D341Med (cell line): ENCODE data around the gene CEACAM21.
A peak's percentile ranks its signal among the peaks of the same experiment; 100 is the strongest.
"Not testable (repeated sequence)": the region's sequence is repeated elsewhere in the genome, so short reads cannot be mapped to it uniquely, and the experiment has no call there.

Source experiments
- DNase-seq: peaks from one replicate; pipeline ENCODE4 v3.0.0; 2012; ENCODE audit warnings: low spot score

CEACAM21 gene

DNA sequence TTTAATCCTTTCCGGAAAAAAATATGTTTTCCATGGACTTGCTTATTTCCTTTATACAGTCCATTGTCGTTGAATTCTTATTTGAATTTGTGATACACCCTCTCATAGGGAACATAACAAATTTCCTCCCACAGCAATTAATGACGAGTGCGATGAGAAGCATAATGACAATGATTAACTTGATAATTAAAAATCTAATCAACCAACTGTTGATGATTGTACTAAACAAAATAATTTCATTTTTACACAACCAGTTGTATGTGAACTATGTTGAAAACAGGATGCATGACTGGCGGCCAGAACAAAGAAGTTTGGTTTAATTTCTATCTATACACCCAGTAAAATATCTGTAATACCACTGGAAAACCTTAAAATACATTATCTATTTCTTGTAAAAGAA, 26.1 kb upstream of the CEACAM21 start:
- no peak for DNase-seq

- no peak for DNase-seq
Observed at GRCh38 chr19:41551212-41551610, 24.8 kb upstream of the CEACAM21 start.

DNA sequence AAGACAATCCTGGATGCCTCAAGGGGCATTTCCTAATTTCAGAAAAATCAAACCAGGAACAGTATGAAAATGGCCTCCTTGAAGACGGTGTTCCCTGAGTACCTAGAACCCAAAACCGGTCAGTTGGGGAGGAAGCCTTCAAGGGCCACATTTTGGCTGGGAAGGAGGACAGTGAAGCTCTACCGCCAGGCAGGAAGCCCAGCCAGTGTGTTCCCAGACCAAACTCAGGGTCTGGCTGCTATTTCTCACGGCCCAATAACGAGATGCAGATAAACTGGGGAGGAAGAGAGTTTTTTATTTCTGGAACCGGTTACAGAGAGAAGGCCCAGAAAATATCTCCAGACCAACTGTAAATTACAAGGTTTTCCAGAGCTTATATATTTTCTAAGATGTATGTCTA, 24.3 kb upstream of the CEACAM21 start:
- no peak for DNase-seq

- no peak for DNase-seq
Observed at GRCh38 chr19:41552558-41552957, 23.4 kb upstream of the CEACAM21 start.

GRCh38 chr19:41553804-41554203, 22.2 kb upstream of the CEACAM21 start:
- DNase-seq, result no peak

DNA sequence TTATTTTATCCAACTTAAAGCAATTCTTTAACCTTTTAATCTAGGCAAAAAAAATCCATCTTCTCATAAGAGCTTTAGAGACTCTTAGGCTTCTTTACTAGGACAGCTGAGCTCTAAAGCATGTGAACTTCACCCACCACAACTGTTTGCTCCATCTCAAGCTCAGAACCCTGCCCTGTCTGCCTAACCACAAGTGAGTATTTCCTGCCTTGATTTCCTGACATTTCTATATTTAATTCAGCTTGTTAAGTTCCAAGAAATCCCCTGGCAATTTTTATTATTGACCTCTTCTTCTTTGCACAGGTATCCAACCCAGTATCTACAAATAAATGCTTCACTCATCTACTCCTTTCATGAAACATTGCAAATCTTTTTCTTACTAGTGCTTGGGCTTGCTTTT, 21.1 kb upstream of the CEACAM21 start:
- DNase-seq, result no peak

GRCh38 chr19:41555748-41556147, 20.2 kb upstream of the CEACAM21 start:
- no peak for DNase-seq

- peak; percentile 45 for DNase-seq
Observed at GRCh38 chr19:41563854-41564514, 12.0 kb upstream of the CEACAM21 start.

- no peak for DNase-seq
Observed at GRCh38 chr19:41564515-41565378, 11.2 kb upstream of the CEACAM21 start.

- DNase-seq, result no peak
Observed at GRCh38 chr19:41565379-41565720, 10.6 kb upstream of the CEACAM21 start.

GRCh38 chr19:41566001-41566400, 10.0 kb upstream of the CEACAM21 start:
- DNase-seq, result no peak

DNA sequence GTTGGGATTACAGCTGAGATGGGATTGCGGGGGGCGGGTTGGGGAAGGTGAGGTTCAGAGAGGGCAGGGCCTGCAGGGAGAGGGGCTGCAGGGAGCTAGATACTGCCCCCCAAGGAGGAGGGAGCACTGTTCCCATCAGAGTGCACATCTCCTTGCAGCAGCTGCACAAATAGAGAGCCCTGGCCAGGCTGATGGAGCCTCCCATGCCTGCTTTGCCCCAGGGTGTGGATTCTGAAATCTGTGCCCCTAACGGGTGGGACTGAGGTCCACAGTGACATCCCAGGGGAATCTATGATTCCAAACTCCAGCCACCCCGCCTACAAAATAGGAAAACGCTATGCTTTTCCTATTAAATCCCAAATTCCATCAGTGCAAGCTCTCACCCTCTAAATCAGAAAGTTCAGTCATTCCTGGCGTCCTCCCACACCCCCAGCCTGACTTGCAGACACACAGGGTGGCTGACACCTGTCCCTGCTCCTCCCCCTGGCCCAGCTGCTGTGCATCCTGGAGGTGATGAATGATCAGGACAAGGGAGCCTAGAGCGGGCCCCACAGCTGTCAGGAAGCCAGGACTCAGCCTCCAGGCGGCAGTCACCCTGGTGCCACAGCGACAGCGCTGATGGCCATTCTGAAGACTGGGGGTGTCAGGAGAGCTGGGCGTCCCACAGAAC, 6.3 kb upstream of the CEACAM21 start:
- no peak for DNase-seq

- no peak for DNase-seq
Observed at GRCh38 chr19:41570179-41570578, 5.8 kb upstream of the CEACAM21 start.

GRCh38 chr19:41570639-41571112, 5.3 kb upstream of the CEACAM21 start:
- peak; percentile 87 for DNase-seq

- DNase-seq, result no peak
Observed at GRCh38 chr19:41577144-41577830, 1.3 kb downstream of the CEACAM21 start.

GRCh38 chr19:41577833-41578232, 1.9 kb downstream of the CEACAM21 start:
- DNase-seq, result no peak

GRCh38 chr19:41578886-41579285, 2.9 kb downstream of the CEACAM21 start:
- no peak for DNase-seq

DNA sequence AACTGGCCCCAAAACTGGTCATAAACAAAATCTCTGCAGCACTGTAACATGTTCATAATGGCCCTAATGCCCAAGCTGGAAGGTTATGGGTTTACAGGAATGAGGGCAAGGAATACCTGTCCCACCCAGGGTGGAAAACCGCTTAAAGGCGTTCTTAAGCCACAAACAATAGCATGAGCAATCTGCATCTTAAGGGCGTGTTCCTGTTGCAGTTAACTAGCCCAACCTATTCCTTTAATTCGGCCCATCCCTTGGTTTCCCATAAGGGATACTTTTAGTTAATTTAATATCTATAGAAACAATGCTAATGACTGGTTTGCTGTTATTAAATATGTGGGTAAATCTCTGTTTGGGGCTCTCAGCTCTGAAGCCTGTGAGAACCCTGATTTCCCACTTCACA, 5.1 kb downstream of the CEACAM21 start:
- not testable (repeated sequence) for DNase-seq

DNA sequence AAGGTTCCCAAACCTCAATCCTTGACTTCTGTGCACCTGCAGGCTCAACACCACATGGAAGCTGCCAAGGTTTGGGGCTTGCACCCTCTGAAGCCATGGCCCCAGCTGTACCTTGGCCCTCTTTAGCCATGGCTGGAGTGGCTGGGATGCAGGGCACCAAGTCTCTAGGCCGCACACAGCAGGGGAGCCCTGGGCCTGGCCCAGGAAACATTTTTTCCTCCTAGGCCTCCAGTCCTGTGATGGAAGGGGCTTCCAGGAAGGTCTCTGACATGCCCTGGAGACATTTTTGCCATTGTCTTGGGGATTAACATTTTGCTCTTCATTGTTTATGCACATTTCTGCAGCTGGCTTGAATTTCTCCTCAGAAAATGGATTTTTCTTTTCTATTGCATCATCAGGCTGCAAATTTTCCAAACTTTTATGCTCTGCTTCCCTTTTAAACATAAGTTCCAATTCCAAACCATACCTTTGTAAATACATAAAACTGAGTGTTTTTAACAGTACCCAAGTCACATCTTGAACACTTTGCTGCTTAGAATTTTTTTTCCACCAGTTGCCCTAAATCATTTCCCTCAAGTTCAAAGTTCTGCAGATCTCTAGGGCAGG, 6.7 kb downstream of the CEACAM21 start:
- DNase-seq, result not testable (repeated sequence)

GRCh38 chr19:41584260-41584810, 8.4 kb downstream of the CEACAM21 start:
- no peak for DNase-seq

DNA sequence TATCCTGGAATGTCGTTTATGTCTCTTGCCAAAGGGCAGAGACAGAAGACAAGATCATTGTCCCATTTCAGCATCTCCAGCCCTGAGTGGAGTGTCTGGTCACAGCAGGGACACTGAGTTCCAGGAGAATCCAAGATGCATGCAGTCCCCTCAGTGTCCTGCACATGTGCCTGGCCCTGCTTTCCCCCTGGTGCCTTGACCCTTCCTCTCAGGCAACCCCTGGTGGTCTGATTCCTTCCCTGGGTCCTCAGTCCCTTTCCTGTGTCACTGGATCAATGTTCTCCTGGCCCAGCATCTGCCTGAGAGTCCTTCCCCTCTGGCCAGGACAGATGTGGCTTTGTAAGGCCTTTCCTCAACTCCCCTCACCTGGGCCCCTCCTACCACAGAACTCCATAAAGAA, 9.0 kb downstream of the CEACAM21 start:
- no peak for DNase-seq

DNA sequence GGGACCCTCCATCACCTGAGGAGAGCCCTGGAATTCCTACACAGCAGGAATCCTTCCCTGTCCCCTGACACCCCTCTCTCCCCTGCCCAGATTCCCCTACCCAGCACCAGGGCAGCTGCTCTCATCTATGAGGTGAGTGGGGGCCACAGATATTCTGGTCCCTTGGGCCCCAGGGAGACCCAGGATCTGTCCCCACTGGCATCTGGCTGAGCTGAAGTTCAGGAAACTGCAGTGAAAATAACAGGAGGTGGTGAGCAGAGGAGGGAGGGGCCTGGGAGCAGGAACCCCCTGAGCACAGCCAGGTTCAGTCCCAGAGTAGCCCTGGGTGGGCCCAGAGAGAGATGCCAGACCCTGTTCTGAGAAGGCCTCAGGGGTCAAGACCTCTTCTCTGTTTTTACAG, 10.1 kb downstream of the CEACAM21 start:
- no peak for DNase-seq
